Stimulated activated CD8-positive, alpha-beta memory T cell treated with anti-CD3 and anti-CD28 coated beads, Interleukin-7, amount 100 ng/mL, for 4 hours (primary cell): ENCODE results near the gene RXRA.
"Not testable (repeated sequence)": the region's sequence is repeated elsewhere in the genome, so short reads cannot be mapped to it uniquely, and the experiment has no call there.

Experiments
- DNase-seq, 2 donors: peaks; one replicate each; pipeline ENCODE4 v3.0.0-alpha.2; 2020; ENCODE audit warnings: low read depth in 2 of 2

Gene RXRA

DNA sequence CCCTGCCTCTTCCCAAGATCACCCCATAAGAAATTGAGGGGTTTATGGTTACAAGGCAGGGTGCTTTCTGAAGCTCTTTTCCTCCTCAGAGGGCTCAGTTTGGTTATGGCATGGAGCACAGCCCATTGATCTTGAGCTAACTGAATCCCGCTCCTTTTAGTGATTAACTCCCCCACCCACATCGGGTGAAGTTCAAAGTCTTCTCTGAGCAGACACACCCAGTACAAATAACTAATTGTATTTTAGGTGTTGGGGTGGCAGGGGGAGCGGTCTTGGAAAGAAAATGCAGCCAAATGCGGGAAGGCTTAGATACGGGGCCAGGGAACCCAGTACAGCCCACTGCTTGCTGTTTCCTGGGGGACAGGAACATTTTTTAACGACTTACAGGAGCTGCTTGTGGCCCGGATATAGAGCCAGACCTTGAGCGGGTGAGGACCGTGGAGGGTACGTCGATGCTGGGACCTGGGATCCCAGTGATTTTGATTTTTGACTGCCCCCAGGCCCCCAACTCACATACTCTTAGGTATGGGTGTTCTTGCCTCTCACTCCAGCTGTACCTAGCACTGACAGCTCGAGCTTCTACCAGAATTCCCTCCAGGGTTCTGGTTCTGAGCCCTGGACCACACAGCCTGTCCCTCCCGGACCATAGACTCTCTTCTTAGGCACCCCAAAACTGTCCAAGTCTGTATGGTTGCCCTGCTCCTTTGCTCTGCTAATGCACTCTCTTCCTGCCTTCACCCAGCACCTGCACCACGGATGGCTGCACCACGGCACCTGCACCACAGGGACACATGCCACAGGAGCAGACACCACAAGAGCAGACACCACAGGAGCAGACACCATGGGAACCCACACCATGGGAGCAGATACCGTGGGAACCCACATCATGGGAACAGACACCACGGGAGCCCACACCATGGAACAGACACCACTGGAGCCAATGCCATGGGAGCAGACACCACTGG is 18.3 kb upstream of the RXRA start:
- no peak for DNase-seq

DNA sequence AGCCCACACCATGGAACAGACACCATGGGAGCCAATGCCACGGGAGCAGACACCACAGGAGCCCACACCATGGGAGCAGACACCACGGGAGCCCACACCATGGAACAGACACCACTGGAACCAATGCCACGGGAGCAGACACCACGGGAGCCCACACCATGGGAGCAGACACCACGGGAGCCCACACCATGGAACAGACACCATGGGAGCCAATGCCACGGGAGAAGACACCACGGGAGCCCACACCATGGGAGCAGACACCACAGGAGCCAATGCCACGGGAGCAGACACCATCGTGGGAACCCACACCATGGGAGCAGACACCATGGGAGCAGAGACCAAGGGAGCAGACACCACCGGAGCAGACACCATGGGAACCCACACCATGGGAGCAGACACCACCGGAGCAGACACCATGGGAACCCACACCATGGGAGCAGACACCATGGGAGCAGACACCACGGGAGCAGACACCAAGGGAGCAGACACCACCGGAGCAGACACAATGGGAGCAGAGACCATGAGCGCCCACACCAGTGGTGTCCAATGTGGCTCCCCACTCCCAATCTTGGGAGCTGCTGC is 17.5 kb upstream of the RXRA start:
- not testable (repeated sequence) for DNase-seq

DNA sequence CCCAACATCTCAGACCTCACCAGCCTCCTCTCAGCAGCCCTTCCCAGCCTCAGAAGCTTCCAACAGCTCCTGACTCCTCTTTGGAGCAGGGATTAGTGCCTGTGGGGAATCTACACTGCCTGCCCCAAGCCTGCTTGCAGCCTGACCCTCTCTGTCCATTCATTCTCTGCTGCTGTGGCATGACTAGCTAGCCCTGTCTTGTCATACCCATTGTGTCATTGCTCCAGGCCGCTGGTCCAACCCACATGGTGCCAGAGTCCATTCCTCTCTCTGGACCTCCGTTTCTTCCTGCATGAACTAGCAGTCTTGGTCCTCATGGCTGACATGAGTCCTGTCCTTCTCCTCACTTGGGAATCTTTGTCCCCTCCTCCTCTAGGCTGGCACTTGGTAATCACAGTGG is 12.8 kb upstream of the RXRA start:
- no peak for DNase-seq

DNA sequence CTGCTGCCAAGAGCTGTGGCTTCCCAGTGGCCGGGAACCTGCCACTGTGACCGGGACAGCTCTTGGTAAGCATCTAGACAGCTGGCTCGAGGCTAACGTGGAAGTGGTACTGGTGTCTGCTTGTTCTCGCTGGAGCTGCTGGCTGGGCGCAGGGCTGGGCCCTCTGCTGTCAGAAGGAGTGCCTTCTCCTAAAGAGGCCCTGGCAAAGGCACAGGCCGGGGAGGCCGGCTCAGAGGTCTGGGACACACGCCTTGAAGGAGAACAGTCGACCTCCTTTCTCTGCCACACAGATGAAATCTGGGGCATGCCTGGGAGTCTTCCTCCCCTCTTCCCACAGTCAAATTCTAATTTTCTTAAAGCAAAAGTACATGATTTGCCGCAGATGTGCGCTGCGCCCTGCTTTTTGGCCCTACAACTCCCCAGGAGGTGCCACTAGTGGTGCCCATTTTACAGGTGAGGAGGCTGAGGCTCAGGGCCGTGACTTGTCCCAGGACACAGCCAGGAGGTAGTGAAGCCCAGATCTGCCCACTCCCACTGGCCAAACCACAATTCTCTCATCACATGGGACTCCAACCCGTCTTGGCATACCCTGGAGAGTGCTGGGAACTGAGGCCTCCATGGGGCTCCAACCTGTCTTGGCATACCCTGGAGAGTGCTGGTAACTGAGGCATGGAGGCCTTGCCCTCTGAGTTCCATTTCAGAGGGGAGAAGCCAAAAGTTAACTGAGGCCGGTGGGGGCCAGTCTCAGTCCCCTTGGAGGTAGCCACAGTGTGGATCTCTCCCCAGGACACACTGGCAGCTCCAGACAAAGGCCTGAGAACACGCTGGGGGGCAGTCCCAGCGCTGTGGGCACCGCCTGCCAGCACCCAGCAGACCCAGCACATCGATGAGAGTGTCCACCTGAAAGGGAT is 12.0 kb upstream of the RXRA start:
- no peak for DNase-seq

DNA sequence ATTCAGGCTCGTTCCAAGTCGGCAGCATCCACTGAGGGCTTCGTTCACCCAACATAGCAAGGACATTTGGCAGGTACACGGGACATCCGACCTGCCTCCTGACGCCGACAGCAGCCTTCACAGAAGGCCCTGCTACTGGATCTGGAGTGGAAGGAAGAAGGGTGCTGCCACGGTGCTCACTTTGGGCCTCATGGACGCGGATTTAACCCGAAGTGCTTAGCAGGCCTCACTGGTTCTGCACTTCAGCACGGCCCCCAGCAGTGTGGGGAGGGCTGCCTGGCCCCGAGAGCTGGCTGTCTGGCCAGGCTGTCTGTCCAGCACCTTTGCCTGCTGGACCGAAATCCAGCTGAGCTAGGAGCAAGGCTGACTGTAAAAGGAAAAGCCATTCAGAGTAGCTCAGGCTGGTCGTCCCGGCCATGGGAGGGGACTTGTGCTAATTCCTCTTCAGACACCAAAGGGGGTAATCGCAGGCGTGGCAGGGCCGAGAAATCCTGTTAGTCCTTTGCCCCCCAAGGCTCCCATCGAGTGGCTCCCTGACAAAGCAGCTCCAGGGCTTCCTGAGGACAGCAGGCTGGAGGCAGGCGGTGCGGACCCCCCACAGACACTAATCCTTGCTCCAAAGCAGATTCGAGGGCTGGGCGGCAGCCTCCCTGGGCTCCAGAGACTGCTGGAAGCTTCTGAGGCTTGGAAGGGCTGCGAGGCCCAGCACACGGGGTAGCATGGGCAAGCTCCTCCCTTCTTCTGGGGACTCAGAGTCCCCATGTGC is 11.1 kb upstream of the RXRA start:
- no peak for DNase-seq

DNA sequence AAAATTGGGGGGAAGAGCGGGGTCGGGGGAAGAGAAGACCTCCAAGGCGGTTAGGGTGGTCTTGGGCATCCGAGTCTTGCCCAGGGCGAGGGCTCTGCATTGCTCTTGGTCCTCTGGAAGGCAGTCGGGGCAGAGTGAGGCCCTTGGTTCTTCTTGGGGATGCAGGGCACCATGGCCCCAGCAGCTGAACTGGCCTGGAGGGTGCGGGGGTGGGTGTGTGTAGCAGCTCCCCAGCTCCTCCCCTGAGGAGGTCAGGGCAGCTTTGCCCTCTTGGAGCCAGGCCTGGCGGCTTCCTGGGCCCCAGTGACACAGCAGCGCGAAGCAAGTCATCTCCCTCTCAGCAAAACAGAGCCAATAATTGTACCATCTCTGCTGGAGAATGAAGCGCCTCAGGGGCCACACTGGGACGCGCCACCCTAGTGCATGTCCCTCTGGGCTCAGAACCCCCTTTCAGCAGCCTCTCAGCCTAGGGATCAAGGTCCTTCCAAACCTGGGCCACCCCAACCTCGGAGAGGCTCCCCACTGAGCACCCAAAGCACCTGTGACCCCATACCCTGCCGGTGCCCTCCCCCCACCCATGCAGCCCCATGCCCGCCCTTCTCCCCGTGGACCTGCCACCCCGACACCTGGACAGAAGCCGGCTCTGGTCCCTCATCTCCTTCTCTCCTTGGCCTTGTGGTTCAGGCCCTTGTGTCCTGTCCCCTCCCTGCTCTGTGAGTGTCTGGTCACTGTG is 10.4 kb upstream of the RXRA start:
- DNase-seq: no peak

DNA sequence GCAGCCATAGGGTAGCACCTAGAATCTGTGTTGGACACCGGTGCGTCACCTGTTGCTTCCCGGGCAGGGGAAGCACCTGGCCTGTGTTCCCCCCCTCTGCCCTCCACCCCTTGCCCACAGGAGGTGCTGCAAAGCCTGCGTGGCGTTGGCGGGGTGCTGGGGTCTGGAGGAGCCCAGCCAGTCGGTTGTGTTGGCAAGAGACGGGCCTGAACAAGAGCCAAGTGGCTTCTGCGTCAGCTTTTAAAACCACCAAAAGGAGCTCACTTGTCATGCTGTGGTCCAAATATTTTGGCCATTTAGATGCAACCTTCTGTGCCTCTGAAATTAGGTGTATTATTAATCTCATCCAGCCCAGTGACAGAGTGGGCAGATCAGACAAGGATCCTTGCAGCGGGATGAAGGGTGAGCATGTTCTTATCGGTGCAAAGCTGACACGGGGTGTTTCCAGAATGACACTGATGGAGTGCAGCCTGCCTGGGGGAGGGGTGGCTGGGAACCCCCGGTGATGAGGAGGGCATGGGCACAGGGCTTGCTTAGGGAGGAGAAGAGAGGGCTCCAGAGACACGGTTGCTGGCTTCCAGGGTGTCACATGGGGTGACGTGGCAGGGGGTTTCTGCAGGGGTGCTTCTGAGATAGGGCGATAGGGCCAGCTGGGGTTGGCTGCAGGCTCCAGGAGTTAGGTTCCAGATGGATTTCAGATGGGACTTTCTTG is 9.7 kb upstream of the RXRA start:
- no peak for DNase-seq

DNA sequence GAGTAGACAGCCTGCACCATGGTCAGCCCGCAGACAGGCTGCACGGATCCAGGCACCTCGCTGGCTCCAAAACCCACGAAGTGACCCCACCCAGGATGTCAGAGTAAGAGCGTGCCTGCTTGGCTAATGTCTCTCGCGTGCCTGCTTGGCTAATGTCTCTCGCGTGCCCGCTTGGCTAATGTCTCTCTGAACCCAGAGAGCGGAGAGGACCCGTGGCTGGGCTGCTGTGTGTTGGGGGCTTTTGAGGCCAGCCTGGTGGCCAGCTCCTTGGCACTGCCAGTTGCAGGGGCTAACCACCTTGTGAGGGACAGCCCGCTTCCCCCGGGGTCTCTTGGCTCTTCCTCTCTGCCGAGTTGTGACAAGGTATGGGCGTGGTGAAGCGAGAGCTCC is 8.9 kb upstream of the RXRA start:
- no peak for DNase-seq

DNA sequence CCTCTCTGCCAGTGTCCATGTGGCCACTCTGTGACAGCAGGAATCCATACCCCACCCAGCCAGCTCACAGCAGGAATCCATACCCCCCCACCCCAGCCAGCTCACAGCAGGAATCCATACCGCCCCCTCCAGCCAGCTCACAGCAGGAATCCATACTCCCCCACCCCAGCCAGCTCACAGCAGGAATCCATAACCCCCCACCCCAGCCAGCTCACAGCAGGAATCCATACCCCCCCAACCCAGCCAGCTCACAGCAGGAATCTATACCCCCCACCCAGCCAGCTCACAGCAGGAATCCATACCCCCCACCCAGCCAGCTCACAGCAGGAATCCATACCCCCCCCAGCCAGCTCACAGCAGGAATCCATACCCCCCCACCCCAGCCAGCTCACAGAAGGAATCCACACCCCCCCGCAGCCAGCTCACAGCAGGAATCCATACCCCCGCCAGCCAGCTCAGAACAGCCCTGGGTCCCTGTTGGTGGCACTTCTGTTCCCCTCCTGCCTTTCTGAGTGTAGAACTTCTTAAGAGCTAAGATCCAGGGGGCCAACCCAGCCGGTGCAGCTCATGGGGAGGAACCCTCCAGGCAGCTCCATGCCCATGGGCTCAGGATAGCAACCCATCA is 8.4 kb upstream of the RXRA start:
- DNase-seq: no peak

DNA sequence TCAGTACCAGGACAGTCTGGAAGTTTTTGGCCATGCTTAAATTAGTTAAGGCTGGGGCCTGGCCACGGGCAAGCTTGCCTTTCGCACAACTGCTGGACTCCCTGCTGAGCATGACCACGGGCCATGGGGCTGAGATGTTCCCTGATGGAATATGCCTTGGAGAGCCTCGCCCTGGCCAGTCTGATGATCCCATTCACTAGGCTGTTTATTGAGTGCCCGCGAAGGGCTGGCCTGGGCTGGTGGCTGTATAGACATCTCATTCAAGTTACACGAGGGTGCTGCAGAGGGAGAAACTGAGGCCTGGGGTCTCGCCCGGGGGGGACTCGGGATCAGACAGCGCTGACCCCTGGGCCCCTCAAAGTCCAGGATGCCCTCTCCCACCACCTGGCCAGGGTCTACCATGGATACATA is 7.8 kb upstream of the RXRA start:
- no peak for DNase-seq

DNA sequence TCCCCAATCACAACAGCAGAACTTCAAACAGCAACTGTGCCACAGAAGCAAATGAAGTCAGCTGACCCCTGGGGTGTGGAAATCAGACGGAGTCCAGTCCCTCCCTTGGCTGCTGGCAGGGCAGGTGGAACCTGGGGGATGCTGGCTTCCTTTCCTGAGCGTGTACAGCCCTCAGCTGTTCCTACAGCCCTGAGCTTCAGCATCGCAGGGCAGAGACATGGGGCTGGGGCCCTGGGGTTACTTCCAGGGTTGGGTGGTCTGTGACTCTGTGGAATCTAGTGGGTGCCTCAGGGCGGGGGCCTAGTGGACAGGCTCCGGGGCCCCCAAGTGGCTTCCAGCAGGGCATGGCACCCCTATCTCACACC is 7.3 kb upstream of the RXRA start:
- DNase-seq: no peak

DNA sequence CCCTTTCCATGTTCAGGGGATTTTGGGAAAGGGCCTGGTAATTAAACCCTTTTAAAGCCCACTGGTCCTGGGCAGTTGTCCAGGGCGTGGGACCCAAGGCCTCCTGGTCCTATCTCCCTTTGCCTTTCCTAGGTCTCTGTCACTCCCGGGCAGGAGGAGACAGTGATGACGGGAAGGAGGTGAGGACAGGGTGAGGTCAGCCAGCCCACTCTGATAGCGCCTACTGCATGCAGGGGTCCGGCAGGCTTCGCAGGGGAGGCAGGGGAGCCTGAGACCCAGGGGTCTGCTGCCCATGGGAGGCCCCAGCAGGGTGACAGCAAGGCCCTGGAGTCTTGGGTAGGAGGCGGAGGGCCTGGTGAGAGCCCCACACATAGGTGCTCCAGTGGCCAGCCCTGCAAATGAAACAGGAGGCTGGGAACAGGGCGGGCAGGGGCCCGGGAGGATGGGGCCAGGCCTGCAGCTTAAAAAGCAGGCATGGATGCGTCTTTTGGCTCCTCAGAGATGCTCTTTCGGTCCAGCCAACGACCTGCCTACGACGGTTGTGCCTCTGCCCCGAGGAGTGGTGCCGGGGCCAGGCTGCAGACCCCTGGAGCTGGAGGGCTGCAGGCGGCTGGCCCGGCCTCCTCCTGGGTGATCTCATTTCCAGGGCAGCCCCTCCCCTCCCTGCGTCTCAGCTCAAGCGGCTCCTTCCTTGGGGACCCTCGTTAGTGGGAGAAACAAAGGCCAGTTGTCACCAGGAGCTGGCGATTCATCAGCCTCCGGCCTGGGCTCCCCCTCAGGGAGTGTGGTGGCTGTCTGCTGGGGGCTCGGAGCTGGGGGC is 6.7 kb upstream of the RXRA start:
- DNase-seq: no peak

DNA sequence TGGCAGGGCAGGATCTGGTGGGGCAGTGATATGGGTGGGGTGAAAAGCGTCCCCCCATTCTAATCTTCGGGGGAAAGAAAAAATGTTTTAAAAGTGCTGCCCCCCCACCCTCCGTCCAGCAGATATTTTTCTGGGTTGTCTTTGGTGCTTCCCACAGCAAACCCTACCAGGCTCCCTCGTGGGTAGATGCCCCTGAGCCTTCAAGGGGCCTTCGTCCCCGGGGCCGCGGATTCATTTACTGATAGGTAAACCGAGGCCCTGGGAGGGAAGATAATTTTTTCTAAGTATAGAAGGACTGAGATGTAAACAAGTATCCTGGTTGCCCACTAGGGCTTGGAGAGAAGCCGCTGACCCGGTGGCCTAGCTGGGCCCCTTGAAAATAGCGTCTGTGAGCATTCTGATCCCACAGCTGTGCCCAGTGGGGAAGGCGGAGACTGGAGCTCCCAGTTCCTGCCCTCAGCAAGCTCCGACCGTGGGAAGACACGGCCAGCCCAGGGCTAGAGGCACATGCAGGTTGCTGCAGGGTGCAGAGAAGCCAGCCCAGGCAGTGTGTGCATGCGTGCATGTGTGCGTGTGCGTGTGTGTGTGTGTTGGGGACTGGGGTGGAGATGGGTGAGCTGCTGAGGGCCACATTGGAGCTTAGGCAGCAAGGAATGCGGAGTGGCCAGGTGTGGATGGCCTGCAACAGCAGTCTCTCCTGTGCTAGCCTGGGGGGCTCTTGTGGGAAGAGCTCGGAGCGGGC is 6.0 kb upstream of the RXRA start:
- no peak for DNase-seq

DNA sequence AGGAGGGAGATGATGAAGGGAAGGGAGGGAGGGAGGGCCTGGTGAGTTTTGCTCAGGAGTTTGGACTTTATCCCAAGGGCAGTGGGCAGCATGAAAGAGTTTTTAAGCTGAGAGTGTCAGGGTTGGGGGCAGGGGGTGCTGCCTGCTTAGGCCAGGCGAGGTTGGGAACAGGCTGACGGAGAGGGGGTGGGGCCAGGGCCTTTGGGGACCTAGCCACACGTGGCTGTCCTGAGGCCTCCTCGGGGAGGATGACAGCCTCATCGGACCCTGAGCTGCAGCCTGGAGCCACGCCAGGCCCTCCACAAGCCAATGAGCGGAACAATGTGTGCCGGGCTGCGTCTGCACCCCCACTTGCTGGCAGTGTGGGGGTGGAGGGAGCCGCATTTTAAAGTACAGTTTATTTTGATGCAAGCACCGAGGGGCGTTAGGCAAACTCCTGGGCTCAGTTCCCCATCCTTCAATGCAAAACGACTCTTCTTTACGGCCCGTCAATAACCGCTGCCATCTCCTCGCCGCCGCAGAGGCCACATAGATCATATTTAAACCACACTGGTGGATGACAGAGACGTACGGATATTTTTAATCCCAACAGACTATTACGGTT is 5.3 kb upstream of the RXRA start:
- DNase-seq: no peak

DNA sequence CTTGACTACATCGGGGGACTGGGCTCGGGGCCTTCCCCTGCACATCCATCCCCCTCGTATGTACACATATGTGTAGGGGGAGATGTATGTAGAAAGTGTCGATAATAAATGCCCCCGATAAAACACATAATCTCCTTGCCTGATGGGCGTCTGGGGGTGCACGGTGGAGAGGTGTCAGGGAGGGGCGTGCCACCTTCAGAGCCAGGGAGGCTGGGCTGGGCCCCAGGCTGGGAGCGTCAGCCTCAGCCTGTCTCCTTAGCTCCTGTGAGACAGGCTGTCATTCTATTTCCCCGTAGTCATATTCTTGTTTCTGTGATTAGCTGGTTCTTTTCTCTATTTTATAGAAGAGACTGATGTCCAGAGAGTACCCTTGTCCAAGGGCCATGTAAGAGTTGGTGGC is 4.7 kb upstream of the RXRA start:
- no peak for DNase-seq

DNA sequence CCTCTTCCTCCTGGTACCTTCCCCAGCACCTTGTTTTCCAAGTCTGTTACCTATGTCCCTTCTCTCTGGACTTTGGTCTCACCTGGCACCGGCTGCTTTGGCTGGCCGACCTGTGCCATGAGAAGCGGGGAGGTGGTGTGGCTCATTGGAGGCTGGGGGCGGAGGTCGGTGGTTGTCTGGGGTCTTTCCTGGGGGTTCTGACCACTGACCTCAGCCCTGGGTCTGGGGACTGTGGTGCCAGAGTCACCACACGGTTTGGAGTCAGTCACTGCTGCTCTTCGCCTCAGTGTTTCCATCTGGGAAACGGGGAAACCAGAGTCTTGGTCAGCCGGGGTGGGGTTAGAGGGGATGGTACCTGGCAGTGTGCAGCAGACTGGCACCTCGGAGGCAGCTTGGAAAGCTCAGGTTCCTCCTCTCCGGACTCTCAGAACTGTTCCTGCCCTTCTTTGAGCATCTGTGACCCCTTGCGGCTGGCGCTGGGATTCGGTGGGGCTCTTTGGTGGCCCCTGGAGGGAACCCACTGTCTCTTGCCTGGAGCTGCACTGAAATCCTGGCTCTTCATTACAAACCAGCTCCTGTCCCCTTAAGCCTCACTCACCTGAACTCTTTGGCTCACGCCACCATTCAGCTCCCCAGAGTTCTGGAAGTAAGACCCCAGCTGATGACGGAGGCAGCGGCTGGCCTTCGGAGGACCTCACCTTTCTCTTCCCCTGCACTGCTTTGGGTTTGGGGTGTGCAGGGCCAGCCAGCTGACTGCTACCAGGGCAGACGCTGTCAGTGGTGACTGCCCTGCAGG is 4.1 kb upstream of the RXRA start:
- no peak for DNase-seq

DNA sequence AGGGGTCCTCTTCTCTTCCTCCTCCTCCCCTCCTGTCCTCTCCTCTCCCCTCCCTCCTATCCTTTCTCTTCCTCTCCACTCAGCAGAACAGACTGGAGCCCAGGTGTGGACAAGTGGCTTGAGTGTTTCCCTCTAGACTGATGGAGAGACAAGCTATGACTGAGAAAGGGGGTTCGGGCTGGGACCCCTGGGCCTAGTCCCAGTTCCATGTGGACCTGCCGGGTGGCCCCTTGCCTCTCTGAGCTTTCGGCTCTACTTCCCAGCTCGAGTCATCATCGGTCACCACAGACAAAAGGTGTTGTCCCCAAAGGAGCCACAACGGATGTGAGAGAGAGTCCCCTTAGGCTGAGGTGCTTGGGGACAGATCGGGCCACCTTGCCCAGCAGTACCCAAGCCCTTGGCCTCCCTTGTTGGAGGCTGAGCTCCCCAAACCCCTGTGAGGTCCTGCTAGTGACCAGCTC is 3.4 kb upstream of the RXRA start:
- no peak for DNase-seq
